Stimulated activated CD4-positive, alpha-beta T cell treated with anti-CD3 and anti-CD28 coated beads, Interleukin-1b, Interleukin-23, amount 100 ng/mL, for 4 hours (primary cell): ENCODE data around the gene FOXO3B.
"Not testable (repeated sequence)": the region's sequence is repeated elsewhere in the genome, so short reads cannot be mapped to it uniquely, and the experiment has no call there.

ENCODE experiments used
- DNase-seq, 2 donors: peaks; one replicate each; pipeline ENCODE4 v3.0.0-alpha.2; 2020; ENCODE audit warnings: low read depth in 2 of 2

FOXO3B gene

GRCh38 chr17:18650094-18650493, 32.0 kb downstream of the FOXO3B start:
- DNase-seq: not testable (repeated sequence)

- DNase-seq: not testable (repeated sequence)
Measured at GRCh38 chr17:18644291-18644690, 37.8 kb downstream of the FOXO3B start, which contains the start of gene TBC1D28. Gene TBC1D28 (minus strand): TSS chr17:18644391. CDS start chr17:18641352, 3,039 bp downstream.

- DNase-seq: not testable (repeated sequence)
Measured at GRCh38 chr17:18643124-18643523, 39.0 kb downstream of the FOXO3B start.

- not testable (repeated sequence) for DNase-seq
Measured at GRCh38 chr17:18638357-18638756, 43.8 kb downstream of the FOXO3B start.

GRCh38 chr17:18636237-18636636, 45.9 kb downstream of the FOXO3B start:
- not testable (repeated sequence) for DNase-seq

- not testable (repeated sequence) for DNase-seq
Measured at GRCh38 chr17:18635773-18636172, 46.3 kb downstream of the FOXO3B start.

- not testable (repeated sequence) for DNase-seq
Measured at GRCh38 chr17:18634550-18635263, 47.4 kb downstream of the FOXO3B start.
